SW480 (cell line): Measurements from ENCODE around the gene DAO.
"Not testable (repeated sequence)": the region's sequence is repeated elsewhere in the genome, so short reads cannot be mapped to it uniquely, and the experiment has no call there.

ENCODE experiments used
- DNase-seq: peaks from one replicate; pipeline ENCODE4 v3.0.0-alpha.2; 2016; ENCODE audit warnings: low spot score

The DAO gene

GRCh38 chr12:108849660-108850059 lies 30.2 kb upstream of the DAO start:
- DNase-seq: no peak

GRCh38 chr12:108850854-108851573 lies 28.9 kb upstream of the DAO start:
- DNase-seq: no peak

GRCh38 chr12:108852674-108853309 lies 27.1 kb upstream of the DAO start:
- no peak for DNase-seq

GRCh38 chr12:108853426-108853825 lies 26.5 kb upstream of the DAO start:
- DNase-seq: no peak

GRCh38 chr12:108853981-108854446 lies 25.9 kb upstream of the DAO start:
- DNase-seq: no peak

- DNase-seq: peak; percentile 78
Measured at GRCh38 chr12:108854451-108855283, 25.2 kb upstream of the DAO start.

GRCh38 chr12:108855284-108856169 lies 24.4 kb upstream of the DAO start:
- no peak for DNase-seq

- DNase-seq: no peak
Measured at GRCh38 chr12:108856170-108856427, 23.8 kb upstream of the DAO start.

GRCh38 chr12:108856428-108857157 lies 23.3 kb upstream of the DAO start:
- DNase-seq: peak; percentile 73

GRCh38 chr12:108857158-108857407 lies 22.8 kb upstream of the DAO start:
- DNase-seq: no peak

GRCh38 chr12:108858311-108859074 lies 21.4 kb upstream of the DAO start:
- no peak for DNase-seq

- not testable (repeated sequence) for DNase-seq
Measured at GRCh38 chr12:108859141-108859922, 20.6 kb upstream of the DAO start.

GRCh38 chr12:108859923-108860291 lies 20.0 kb upstream of the DAO start:
- DNase-seq: no peak

GRCh38 chr12:108860443-108860842 lies 19.4 kb upstream of the DAO start:
- no peak for DNase-seq

- no peak for DNase-seq
Measured at GRCh38 chr12:108861878-108862587, 17.9 kb upstream of the DAO start.

GRCh38 chr12:108862588-108862959 lies 17.3 kb upstream of the DAO start:
- no peak for DNase-seq

GRCh38 chr12:108865169-108865568 lies 14.7 kb upstream of the DAO start:
- DNase-seq: no peak

GRCh38 chr12:108866083-108866482 lies 13.8 kb upstream of the DAO start:
- DNase-seq: not testable (repeated sequence)

- no peak for DNase-seq
Measured at GRCh38 chr12:108868781-108869180, 11.1 kb upstream of the DAO start.

- no peak for DNase-seq
Measured at GRCh38 chr12:108875280-108875679, 4.6 kb upstream of the DAO start.
